Hematopoietic multipotent progenitor cell treated with erythropoietin and hydrocortisone succinate and interleukin-3 and kit ligand, for 15 days (in vitro differentiated cells): ENCODE data around the gene PNPLA1.

Source experiments
- DNase-seq: peaks from one replicate; pipeline ENCODE4 v3.0.0-alpha.2; 2015; ENCODE audit warnings: low spot score

Gene PNPLA1

DNA sequence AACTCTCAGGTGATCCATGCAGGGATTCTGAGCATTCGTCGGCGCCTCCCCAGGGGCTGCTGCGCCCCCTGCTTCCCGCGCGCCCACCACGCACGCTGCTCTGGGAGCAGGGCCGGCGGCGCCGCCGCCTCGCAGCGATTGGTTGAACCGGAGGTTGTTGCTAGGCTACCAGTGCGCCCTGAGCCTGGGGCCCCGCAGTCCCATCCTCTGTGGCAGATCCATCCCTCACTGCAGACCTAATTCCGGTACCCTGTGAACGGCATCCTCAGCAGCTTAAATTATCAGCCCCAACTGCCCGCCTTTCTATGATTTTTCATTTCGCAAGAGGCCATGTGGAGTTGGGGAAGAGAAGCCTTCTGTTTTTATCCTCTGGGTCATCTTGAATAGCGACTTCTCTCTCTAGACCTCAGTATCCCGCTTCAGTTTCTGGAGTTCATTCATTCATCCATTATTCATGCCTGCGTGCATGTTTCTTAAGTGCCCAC, 15.4 kb downstream of the PNPLA1 start:
- DNase-seq = no peak

DNA sequence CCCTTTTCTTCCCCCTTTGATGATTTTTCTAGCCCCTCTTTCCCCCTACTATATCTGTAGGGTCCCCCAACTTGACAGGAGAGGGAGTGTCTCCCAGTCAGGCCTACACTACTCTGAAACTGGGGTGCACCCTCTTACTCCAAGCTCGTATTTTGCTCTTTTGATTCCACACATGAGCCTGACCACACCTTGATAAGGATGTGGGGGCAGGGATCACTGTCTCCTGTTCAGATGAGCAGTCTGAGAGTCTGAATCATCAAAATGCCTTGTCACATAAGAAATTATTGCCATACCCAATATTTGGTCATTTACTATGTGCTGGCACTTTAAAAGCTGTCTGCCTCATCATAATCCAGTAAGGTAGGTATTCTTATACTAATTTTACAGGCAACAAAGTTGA, 15.9 kb downstream of the PNPLA1 start:
- DNase-seq = peak; percentile 29

DNA sequence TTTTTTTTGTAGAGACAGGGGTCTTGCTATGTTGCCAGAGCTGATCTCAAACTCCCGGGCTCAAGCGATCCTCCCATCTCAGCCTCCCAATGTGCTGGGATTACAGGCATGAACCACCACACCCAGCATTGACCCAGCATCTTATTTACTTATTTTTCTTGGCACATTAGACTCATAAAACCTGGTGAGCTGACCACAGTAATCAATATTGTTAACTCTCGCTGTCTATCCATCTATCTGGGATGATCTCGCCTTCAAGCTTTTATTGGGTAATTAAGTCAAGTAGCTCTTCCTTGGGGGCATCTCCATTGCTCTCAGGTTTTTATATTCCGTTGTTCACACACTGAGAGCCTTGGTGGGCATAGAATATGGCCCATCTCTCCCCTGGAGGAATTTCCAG, 17.0 kb downstream of the PNPLA1 start:
- no peak for DNase-seq

DNA sequence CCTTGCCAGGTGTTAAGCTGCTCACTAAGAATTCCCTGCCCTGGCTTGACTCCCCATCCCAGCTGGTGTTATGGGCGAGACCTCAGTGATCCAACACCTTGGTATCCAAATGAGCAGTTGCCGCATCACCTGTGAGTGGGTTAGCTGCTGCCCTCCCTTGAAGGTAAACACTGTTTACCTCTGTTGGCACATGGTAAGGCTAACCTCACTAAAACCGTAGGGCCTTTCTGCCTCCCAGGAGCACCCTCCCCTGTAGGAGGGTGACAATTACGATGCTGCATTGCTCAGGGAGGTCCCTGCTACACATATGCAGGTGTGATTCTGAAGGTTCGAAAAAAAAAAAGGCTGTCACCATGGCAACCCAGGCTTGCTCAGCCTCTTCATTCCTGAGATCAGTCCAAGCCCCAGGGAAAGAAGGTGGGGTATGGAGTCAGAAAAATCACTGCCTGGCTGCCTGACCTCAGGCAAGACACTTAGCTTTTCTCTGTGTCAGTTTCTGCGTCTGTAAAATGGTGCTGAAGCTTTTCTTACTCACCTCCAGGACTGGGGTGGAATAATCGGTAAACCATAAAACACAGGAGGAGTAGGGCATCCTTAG, 19.5 kb downstream of the PNPLA1 start:
- no peak for DNase-seq

DNA sequence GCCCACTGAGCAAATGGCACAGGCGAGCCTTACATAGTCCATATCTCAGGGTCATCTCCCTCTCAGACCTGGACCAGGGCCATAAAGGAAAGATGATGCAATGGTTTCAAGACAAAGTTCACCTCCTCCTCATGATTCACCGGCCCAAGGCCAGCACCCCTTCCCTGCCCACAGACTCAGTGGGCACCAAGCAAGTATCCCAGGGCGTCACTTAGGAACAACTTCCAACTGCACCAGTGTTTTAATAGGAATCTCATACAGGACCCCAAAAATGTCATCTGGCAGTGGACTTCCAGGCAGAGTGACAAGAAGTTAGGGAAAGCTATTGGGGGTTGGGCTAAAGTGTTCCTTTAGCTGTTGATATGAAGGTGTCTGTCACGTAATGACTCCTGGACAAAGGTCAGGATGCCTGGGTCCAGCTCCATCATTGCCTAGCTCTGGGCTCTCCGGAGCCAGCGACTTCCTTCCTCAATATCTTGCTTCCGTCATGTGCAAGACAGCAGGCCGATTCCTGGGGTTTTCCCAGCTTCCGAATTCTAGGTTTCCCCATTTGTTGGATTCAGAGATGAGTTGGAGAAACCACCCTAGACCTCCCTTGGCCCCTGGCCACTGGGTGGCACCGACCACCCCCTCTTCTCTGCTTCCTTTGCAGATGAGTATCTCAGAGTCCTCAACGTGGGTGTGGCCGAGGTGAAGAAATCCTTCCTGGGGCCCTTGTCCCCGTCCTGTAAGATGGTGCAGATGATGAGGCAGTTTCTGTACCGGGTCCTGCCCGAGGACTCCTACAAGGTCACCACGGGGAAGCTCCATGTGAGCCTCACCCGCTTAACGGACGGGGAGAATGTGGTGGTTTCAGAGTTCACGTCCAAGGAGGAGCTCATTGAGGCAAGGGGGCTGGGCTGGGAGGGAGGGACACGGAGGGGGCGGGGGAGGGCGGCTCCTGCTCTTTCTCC, 21.1 kb downstream of the PNPLA1 start:
- no peak for DNase-seq

DNA sequence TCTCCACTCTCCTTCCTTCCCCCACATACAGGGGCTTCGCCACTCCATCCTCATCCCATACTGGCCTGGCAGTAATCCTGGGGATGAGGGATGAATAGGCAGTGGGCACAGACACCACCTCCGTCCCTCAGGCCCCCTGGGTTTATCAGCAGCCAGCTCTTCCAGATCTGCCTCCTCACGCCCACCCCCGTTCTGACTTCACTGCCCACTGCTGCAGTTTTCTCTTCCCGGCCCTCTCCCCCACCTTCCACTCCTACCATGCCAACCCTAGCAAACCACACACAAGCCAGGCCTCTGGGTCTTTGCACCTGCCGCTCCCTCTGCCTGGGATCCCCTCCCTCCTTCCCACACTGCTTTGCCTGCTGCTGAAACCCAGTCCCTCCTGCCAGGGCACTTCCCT, 22.3 kb downstream of the PNPLA1 start:
- DNase-seq = no peak

DNA sequence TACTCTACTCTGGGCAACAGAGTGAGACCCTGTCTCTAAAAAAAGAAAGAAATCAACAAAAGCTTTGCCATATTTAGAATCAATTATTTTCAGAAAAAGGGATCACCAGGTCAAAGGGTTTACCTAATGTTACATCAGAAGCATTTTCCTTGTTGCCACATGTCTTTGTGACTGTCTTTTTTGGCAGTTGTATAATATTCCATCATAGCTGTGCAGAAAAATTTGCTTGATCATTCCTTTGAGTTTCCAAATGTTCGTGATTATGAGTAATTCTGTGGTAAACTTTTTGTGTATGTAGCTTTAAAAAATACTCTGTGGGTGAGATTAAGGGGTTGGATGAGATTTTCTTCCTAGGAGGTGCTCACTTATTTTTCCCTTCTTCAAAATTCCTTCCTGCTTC, 26.4 kb downstream of the PNPLA1 start:
- no peak for DNase-seq

DNA sequence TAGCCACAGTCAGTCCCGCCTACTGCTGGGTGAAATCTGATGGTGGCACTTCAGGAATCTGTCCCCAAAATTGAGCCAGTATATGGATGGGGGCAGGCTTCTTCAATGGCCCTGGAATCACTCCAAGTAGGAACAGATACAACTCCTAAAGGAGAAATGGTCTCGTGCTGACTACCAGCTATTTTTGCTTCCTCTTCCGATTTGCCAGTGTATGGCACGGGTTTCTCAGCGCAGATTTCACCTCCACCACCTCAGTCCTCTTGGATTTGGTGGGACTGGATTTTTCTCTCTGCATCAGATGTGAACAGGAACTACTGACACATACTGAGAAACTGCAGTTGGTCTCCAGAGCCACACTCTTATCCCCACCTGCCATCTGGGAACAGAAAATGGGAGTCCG, 27.2 kb downstream of the PNPLA1 start:
- DNase-seq = no peak

DNA sequence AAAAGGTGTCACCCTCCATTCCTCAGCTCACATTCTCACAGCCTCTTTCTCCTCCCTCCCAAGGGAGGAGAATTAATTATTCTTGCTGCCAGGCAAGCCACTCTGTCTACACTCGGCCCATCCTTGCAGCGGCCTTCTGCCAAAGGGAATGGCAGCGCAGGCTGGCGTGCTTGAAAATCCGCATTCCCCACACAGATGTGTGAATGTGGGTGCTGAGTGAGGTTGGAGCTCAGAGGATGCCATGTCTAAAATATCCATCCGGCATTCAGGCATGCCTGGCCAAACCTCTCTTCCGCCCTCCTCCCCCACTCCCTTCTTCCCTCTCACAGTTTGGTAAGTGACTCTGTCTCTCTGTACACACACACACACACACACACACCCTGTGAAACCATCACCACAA, 27.7 kb downstream of the PNPLA1 start:
- DNase-seq = no peak

DNA sequence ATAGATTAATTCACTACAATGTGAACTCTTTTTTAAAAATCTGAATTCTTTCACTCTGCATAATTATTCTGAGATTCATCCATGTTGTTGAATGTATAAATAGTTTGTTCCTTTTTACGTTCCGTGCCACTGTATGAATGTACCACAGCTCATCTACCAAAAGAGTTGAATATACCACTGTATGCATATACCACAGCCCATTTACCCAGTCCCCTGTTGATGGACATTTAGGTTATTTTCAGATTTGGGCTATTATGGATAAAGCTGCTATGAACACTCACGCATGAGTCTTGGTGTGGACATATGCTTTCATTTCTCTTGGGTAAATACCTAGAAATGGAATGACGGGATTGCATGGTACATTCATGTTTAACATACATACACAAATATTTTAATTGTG, 28.2 kb downstream of the PNPLA1 start:
- no peak for DNase-seq

DNA sequence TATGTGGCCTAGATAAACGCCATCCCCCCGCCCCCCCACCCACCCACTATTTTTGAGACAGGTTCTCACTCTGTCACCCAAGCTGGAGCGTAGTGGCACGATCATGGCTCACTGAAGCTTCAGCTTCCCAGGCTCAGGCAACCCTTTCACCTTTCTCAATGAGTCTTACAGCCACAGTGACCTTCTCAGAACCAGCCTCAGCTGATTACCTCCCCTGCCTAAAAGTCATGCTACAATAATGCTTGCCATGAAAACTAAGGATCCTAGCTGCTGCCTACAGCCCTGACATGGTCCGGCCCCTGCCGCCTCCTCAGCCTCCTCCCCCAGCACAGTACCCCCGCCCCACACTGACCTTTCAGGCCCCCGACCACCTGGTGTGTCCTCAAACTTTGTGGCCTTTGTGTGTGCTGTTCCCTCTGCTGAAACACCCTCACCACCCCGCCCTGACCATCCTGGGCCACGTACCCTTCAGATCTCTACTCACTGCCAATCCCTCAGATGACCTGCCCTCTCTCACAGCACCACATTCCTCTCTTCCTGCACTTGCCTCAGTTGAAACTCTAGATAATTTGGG, 31.3 kb downstream of the PNPLA1 start:
- no peak for DNase-seq

DNA sequence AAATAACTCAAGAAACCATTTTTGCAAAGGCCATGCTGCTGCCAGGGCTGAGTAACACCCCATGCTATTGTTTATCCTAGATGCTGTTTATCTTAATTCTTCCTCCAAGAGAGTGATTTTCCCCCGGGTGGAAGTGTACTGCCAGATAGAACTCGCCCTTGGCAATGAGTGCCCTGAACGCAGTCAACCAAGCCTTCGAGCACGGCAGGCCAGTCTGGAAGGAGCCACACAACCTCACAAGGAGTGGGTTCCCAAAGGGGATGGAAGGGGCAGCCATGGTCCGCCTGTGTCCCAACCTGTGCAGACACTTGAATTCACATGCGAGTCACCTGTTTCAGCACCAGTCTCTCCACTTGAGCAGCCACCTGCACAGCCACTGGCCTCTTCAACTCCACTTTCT, 31.9 kb downstream of the PNPLA1 start:
- DNase-seq = no peak

DNA sequence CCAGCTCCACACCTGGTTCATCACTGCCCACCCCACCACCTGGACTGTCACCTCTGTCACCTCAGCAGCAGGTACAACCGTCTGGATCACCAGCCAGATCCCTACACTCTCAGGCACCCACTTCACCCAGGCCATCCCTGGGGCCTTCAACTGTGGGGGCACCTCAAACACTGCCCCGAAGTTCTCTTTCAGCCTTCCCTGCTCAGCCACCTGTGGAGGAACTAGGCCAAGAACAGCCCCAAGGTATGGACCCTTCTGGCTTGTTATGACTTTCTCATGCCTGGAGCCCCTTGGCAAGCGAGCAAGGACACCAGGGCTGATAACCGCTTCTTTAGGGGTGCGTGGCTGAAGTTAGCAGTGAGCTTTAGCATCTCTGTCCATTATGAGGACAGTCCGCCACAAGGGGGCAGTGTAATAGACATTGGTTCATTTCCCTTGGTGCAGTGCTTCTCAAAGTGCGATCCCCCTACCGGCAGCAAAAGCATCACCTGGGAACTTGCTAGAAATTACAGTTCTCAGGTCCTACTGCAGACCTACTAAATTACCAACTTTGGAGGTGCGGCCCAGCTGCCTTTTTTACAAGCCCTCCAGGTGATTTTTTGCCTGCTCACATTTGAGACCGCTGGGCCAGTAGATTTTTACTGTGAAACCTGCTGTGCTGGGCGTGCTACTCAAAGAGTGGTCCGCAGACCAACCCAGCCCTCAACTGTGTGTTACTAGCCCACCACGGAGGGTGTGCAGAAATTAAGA, 32.5 kb downstream of the PNPLA1 start:
- DNase-seq = peak; percentile 95

DNA sequence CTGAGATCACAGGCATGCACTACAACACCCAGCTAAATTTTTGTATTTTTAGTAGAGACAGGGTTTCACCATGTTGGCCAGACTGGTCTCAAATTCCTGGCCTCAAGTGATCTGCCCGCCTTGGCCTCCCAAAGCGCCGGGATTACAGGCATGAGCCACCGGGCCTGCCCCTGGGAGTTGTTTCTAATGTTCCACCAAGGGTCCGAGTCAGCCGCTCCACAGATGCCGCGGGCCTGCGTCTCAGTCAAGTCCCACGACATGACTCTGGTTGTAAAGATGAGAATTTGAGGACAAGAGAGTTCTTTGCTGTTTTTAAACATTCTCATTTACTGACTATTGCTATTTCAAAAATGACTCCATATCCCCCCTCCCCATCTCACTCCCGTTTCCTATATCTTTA, 36.0 kb downstream of the PNPLA1 start:
- no peak for DNase-seq

DNA sequence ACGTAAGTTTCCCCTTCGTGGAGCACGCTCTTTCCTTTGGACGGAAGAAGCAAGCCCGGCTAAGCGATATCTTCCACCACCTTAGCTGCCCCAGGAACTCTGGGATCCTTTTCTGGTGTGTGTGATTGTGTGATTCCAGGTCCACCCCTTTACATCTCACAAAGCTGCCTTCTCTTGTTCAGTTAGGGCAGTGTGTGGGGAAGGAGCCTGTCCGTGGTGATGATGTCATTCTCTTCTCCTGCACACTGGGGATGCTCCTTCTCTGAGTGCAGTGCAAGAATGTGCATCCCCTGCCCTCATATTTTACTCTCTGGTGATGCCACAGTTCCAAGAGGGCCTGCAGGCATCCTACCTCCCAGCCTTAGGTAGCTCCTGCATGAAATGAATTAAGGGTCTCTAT, 36.5 kb downstream of the PNPLA1 start:
- no peak for DNase-seq

DNA sequence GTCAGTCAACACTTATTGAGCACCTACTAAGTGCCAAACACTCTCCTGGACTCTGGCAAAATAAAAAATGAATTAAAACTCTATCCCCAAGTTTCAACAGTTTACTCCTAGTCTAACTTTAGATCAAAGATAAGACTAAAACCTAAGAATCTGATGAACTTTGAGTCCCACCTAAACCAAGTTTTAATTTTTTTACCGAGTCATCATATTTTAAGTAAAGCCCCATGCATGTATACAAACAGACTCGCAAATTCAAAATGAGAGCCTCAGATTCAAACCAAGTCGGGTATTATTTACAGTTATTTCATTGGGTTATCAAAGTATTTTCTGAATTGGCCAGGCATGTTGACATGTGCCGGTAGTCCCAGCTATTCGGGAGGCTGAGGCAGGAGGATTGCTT, 38.7 kb downstream of the PNPLA1 start:
- DNase-seq = no peak

DNA sequence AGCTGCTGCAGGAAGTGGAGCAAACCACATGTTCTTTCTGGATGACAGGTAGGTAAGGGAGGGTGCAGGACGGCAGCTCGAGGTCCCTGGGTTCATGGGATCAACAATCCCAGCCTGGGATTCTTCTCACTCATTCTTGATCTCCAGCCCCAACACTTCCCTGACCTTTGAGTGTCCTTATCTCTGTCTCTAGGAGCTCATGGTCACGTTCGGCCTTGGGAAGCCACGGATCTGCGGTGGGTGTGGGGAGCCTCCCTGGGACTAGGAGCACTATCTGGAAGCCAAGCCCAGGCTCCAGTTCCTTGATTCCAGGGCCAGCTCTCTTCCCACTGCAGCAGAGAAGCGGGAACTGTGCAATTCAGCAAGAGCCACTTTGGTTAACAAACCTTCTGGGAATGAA, 39.3 kb downstream of the PNPLA1 start:
- DNase-seq = no peak

DNA sequence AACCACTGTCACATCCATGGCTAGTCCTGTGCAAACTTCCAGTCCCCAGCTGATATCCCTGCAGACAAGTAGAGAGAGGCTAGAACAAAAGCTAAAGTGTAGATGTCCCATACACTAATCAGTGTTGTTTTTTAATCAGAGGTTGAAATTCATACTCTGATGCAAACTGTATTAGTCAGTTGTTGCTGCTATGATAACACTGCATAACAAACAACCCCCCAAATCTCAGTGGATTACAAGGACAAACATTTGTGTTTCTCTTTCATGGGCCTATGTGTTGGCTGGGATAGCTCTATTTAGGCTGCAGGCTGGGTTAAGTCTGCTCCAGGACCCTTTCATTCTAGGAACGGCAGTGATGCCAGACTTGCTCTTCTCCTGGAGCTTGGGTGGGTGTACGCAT, 40.0 kb downstream of the PNPLA1 start:
- no peak for DNase-seq

DNA sequence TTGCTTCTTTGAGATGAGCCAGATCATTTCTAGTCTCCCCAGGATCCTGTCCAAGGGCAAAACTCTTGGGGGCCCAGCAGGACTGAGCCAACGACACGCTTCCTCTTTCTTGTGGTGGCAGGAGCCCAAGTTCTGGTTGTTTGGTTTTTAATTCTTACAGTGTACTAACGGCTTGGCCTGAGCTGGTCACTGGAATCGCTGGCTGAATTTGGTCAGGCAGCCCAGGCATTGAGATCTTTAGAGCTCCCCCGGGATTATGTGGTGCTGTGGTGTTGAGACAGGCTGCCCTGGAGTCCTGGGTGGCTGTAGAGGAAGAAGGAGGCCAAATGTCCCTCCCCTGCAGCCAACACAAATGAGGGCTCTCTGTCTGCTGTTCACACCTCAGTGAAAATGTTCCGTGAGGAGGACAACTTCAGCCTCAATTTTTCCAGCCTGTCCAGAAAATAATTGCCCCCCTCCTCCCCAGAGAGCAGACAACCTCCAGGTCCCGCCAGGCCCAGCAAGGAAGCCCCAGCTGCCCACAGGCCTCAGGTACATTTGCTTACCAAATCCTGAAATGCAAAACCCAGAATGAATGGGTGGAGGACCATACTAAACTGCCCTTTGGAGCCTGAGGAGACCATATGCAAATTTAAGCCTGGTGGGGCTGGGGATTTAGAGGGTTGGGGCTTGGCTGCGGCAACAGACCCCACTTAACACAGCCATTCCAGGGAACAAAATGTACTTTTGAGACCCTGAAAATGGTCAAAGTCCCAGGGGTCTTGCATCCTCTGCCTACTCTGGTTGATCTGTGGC, 43.2 kb downstream of the PNPLA1 start:
- DNase-seq = no peak

DNA sequence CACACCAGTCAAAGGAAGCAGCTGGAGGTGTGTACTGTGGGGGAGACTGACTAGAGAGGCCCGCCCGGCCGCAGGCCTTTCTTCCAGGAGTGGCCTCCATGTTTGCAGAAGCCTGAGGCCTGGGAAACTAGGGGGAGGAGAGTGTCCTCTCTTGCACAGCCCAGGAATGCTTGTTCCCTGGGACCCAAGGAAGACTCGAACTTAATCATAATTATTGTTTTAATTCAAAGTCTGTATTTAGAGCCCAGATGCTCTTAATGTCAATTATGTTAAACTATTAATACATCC, 43.7 kb downstream of the PNPLA1 start:
- no peak for DNase-seq

DNA sequence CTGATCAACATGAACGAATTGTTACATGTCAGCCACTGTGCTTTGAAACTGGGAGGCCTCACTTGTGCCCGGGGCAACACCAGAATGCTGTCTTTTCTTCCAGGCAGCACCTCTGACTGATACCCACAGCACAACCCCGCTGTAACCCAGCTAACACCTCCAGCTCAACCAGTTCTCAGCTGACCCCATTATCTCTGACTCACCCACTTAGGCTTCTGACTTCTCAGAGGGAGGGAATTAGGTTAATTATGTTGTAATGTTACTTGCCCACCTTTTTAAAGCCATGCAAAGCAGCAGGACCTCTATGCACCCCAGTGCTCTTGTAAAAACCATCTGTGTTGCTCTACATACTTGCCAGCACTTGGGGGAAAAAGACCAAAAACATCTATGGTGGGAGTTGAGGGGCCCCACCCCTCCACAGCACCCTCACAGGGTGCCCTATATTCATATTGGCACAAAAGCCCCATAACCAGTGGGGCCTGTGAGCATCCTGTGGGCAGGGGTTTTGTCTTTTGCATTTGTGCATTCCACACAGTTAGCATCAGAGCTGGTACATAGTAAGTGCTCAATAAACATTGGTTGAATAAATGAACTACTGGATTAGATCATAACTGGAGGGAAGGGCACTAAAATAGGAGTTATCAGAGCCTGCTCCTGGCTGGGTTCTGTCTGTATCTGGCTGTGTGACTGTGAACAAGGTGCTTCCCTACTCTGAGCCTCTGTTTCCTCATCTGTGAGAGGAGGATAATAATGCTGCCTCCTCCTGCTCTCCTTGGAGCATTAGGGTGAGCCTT, 44.6 kb downstream of the PNPLA1 start:
- no peak for DNase-seq
